Amniotic stem cell (primary cell): ENCODE results near the gene CLIC3.

ENCODE experiments used
- DNase-seq: peaks from one replicate; lab custom pipeline; 2025; lab: John Stamatoyannopoulos, UW

Gene CLIC3

DNA sequence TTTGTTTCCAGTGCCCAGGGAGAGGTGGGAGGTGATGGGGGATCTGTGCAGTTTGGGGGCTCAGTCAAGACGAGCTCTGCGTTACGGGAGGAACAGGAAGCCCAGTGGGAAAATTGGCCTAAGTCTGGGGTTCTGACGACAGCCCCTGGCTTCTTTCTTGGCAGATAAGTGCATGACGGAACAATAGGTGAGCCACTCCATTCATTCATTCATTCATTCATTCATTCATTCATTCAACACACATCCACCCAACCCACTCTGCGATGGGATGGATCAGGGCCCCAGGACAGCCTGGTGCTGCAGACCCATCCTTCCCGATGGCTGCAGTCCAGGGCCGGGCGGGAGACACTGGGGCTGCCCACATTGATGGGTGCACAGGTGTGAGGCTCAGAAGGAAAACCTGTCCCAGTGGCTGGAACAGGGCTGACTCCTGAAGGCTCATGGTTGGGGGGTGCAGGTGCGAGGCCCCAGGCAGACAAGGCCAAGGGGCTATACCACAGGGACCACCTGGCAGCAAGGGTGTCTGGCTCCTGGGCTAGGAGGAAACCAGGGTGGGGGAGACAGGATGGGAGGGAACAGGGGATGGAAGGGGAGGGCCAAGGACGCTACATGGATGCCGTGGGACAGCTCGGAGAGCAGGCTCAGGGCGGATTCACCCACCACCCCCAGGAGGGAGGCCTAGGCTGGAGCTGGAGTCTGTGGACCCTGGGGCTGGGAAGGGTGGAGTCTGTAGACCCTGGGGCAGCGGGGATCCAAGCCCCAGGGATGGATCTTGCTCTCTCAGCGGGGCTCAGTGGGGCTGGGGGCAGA lies 15.5 kb downstream of the CLIC3 start:
- DNase-seq, result no peak

DNA sequence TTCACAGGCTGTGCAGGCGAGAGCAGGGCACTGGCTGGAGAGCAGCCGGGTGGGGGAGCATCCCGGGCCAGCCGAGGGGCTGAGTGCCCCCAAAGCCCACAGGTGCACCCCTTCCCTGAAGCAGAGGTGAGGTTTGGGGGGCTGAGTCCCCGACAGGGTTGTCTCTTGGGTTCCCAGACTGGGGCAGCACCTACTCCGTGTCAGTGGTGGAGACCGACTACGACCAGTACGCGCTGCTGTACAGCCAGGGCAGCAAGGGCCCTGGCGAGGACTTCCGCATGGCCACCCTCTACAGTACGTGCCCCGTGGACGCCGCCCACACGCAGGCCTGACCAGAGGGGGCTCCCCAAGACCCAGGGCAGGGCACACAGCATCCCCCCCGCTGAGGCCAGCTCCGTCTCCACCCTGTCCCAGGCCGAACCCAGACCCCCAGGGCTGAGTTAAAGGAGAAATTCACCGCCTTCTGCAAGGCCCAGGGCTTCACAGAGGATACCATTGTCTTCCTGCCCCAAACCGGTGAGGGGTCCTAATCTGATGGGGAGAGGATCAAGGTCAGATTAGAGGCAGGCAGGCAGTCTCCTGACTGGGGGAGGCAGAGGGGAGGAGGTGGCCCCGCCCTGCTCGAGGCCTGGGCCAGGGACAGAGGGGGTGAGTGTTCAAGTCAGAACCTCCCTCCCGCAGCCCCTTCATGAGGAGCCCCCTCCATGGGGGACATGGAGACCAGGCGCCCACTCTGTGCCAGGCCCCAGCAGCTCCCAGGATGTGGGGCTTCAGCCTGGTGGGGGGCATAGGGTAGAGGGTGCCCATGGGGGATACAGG lies 16.4 kb downstream of the CLIC3 start:
- DNase-seq, result no peak

DNA sequence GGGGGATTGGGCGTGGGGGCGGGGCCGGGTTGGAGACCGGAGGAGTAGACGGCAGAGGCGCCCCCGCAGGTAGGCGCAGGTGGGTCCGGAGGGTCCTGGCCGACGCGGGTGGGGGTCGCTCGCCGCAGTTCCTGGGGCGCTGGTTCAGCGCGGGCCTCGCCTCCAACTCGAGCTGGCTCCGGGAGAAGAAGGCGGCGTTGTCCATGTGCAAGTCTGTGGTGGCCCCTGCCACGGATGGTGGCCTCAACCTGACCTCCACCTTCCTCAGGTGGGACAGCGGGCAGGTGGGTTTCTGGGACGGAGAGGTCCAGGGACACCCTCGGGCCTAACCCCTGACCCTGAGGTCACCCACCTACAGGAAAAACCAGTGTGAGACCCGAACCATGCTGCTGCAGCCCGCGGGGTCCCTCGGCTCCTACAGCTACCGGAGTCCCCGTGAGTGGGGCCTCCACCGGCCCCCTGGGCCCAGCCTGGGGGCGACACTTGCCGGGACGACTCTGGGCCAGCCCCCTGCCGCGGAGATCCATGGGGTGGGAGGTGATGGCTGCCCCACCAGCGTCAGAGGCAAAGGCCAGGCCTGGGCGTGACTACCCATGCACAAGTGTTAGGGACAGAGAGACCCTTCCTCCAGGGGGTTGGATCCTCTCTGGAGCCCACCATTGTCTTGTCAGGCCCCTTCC lies 17.4 kb downstream of the CLIC3 start:
- no peak for DNase-seq

GRCh38 chr9:136978073-136978864 lies 18.1 kb downstream of the CLIC3 start:
- no peak for DNase-seq

DNA sequence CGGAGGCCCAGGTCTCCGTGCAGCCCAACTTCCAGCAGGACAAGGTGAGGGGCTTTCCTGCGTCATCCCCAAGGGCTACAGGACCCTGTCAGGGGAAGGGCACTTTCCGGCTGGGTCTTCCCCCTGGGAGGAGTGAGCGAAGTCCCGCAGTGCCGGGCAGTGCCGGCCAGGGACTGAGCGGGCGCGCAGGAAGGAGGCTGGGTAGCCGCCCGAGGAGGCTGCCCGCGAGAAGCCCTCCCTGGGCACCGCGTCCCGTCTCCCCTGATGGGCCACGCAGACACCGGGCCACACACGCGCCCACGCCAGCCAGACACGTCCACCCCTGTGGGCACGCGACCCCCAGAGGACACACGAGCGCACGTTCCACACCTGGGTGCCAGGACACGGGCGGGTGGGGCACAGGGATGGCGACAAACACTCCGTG lies 18.7 kb downstream of the CLIC3 start:
- DNase-seq, result no peak

GRCh38 chr9:136977223-136977622 lies 19.1 kb downstream of the CLIC3 start, which contains the start of gene PTGDS:
Gene PTGDS (plus strand): TSS chr9:136977504. CDS start chr9:136977579, 75 bp downstream.
- no peak for DNase-seq

DNA sequence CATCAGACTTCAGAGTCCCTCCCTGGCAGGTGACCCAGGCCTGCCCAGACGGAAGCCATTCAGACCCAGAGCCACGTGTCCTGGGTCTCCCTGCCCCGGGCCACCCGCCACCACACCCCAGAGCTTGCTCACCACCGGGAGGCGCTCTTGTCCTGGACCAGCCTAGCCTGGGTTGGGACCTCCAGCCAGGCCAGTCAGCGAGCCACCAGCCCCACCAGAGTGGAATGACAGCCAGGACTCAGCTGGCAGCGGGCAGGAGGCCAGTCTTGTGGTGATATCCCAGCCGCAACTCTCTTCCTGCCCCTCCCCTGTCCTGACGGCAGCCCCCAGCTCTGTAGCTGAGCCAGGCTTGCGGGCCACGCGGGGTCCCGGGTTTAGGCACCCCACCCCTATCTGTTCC lies 20.7 kb downstream of the CLIC3 start:
- no peak for DNase-seq

DNA sequence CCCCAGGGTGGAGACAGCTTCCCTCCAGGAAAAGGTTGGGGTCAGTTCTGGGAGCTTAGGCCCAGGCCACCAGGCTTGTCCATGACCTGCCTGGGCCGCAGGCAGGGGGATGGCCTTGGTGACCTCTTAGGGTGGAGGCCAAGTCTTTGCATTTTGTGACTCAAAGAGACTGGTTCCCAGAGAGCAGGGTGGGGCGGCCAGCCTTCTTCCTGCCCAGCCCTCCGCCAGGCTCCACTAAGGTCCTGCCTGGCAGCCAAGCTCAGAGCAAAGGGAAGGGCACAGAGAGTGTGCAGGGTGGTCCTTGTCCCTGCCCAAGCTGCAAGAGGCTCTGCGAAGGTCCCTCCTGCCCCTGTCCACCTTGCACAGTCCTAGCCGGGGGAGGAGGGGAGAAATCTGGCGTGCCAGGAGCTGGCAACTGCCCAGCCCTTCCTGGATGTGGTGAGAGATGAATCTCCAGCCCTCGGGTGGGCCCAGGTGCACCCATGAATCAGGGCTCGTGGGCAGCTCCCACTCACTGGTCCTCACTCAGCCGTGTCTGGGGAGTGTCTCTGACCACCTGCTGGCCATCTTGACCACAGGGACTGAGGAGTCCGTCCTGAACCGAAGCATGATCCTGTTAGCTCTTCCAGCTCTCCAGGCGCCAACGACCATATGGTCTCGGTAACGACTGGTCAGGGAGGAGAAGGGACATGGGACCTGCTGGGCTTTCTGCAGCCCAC lies 21.4 kb downstream of the CLIC3 start:
- no peak for DNase-seq

- DNase-seq, result no peak
Observed at GRCh38 chr9:136973618-136974617, 22.4 kb downstream of the CLIC3 start.

- DNase-seq, result no peak
Observed at GRCh38 chr9:136972743-136973142, 23.6 kb downstream of the CLIC3 start.

DNA sequence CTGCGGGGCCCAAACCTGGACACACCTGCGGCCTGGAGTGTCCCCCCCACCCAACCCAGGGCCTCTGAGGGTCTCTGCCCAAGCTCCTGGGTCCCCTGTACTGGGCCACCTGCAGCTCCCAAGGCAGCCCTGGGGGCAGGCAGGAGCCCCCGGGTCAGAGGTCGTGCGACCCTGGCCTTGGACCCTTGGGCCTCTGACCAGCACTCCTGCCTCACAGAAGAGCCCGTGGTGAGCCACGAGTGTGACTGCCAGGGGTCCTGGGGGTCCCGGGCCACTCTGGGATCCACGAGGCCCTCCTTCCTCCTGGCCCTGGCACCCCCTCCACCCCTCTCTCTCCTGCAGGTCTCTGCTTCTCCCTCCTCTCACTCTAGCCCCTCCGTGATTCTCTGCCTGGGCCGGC lies 24.0 kb downstream of the CLIC3 start:
- DNase-seq, result no peak

DNA sequence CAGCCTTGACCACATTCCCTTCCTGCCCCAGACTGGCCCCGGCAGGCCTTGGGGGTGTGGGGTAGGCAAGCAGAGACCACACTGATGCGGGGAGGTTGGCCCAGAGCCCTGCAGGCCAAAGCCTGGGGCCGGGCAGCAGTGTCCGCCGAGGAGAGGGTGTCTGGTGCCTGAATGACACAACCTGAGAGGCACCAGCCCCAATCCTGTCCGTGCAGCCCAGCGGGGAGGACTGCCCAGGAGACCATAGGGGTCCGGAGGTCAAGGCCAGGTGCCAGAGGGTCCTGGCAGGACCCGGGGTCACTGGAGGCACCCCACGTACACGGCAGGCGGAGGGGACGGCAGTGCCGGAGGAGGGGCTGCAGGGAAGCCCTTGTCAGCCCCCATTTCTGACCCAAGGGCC lies 24.6 kb downstream of the CLIC3 start:
- no peak for DNase-seq

GRCh38 chr9:136970361-136970760 lies 26.0 kb downstream of the CLIC3 start:
- no peak for DNase-seq

- no peak for DNase-seq
Observed at GRCh38 chr9:136969774-136970173, 26.6 kb downstream of the CLIC3 start.

DNA sequence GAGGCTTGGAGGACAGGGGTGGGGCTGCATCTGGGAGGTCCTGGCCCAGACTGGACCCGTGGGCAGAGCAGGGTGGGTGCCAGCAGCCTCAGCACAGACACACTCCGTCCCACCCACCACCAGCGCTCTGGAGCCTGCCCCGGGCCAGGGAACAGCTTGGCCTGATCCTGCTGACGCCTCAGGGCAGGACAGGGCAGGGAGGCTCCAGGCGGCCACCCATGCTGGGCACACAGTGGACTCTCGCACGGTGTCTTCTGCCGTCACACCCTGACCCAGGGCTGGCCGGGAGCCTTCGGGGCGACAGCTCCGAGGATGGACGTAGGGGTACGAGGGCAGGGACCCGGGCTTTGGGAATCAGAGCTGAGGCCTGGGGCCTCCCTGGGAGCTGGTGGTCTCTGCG lies 27.2 kb downstream of the CLIC3 start:
- DNase-seq, result no peak

- no peak for DNase-seq
Observed at GRCh38 chr9:136968333-136969127, 27.8 kb downstream of the CLIC3 start.

DNA sequence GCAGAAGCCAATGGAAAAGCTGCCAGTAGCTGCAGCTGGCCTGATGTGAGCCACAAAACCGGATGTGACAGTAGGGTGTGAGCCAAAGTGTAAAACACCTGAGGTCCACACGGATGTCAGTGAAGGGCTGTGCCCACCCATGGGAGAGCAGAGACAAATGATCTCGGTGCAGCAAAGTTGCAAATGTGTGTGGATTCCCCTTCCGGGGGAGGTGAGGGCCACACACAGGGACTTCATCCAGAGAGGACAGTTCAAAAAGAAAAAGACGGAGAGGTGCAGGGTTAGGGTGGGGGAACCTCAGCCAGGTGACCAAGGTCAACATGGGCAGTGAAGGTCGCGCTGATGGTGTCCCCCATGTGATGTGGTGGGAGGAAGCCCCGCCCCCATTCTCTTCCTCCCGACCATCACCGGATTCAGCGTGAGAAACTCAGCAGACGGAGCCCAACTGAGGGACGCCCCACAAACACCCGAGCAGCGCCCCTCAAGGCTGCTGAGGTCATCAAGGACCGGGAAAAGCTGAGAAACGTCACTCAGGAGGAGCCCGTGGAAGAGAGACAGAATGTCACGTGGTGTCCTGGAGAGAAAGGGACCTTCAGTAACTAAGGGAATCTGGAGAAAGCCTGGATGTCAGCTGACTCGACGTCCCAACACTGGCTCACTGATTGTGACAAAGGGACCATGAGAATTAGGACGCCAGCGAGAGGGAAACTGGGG lies 30.4 kb downstream of the CLIC3 start:
- DNase-seq, result no peak

DNA sequence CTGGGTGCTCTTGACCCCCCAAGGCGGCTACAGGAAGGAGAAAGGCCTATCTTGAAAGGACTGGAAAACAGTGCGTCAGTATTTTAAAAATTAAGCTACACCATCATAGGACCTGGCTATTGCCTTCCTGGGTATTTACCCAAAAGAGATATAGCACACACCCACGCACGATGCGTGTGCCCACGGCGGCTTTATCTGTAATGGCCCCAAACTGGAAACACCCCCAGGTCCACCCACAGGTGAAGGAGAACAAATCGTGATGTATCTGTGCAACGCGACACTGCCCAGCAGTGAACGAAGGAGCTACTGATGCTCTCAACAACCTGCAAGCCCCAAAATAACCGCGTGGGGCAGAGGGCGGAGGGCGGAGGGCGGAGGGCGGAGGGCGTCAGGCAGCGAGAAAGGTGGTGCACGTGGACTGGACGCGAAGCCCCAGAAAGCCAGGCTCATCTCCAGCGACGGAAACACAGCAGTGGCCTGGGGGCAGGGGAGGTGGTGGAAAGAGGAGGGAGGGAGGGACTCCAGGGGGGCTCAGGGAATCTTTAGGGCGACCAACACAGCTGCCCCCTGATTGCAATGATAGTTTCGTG lies 31.4 kb downstream of the CLIC3 start:
- DNase-seq, result no peak
